ENCODE measurements around the gene HBEGF. TPM values are rescaled to one million over a fixed set of nuclear protein-coding genes. Genes with fewer than 3 reads are reported as not detected.

Gene HBEGF
- total RNA-seq, 2 experiments from 2014 or later, result 5.7 TPM

DNA sequence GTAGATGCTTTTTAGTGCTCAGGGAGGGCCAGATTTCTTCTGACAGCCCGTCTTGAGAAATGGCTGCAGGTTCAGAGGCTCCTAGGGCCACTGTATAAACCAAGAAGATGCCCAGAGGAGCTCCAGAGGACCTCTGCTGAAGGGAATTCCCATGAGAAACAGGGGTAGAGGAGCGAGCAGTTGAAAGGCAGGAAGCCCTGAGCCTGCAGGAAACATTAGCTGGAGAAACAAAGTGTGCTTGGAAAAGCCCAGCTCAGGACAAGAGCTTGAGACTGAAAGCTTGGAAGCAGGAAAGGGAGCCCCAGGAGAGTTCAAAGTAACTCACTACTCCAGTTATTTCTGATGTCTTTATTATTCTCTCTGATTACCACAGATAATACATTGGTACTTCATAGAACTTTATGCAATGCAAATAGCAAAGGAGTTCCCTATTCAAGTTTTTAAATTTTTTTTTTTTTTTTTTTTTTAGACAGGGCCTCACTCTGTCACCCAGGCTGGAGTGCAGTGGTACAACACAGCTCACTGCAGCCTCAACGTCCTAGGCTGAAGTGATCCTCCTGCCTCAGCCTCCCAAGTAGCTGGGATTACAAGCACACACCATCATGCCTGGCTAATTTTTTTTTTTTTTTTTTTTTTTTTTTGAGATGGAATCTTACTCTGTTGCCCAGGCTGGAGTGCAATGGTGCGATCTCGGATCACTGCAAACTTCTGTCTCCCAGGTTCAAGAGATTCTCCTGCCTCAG, 16.5 kb downstream of the HBEGF start:
- Mint-ChIP-seq H3K36me3 (peaks cover 4% of the 10 kb centered on the region), H3K27ac (no peak overlapping the region), H3K4me1 (peaks cover 2% of the 10 kb centered on the region), H3K4me3 (no peak overlapping the region), H3K9me3 (no peaks in the 10 kb centered on the region), H3K27me3 (no peaks in the 10 kb centered on the region)
- no peak for DNase-seq

DNA sequence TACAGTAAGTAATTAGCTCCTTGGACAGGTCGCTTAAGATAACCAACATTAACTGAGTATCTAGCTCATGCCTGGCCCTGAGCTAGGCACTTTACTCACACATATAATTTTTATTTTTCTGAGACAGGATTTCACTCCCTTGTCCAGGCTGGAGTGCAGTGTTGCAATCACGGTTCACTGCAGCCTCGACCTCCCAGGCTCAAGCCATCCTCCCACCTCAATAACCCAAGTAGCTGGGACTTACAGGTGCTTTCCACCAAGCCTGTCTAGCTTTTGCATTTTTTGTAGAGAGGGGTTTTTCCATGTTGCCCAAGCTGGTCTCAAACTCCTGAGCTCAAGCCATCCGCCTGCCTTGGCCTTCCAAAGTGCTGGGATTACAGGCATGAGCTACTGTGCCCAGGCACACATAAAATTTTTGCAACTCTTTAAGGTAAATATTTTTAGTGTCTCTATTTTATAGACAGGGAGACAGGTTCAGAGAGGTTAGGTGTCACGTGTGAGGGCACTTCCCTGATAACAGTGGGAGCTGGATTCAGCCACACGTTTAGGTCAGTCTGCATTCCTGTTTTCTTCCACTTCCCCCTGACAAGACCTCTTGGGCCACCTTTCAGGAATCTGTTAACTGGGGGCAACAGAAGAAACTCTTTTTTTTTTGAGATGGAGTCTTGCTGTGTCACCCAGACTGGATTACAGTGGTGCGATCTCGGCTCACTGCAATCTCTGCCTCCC, 18.2 kb downstream of the HBEGF start:
- Mint-ChIP-seq H3K4me1 (peaks cover 6% of the 10 kb centered on the region), H3K9me3 (no peaks in the 10 kb centered on the region), H3K36me3 (no peaks in the 10 kb centered on the region), H3K27me3 (no peaks in the 10 kb centered on the region), H3K27ac (no peak overlapping the region), H3K4me3 (no peak overlapping the region)
- no peak for DNase-seq

DNA sequence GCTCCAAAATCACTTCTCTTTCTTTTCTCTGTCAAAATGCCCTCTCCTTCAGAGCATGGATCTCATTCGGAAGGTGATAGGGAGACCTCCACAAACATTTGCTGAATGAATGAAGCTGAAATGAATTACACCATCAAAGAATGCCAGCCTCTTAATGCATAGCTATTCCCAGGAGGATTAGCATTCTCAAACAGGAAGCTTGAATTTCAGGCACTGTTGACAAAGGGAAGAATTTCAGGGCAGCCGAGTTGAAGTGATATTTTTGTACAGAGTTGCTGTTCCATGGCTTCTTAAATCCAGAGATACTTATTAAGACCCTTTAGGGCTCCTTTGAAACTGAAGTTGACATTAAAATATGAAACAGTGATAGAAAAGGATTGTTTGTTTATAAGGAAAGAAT, 18.8 kb downstream of the HBEGF start:
- Mint-ChIP-seq H3K4me3 (no peak overlapping the region), H3K9me3 (no peaks in the 10 kb centered on the region), H3K27me3 (no peaks in the 10 kb centered on the region), H3K4me1 (peaks cover 6% of the 10 kb centered on the region), H3K27ac (no peak overlapping the region), H3K36me3 (no peaks in the 10 kb centered on the region)
- no peak for DNase-seq

DNA sequence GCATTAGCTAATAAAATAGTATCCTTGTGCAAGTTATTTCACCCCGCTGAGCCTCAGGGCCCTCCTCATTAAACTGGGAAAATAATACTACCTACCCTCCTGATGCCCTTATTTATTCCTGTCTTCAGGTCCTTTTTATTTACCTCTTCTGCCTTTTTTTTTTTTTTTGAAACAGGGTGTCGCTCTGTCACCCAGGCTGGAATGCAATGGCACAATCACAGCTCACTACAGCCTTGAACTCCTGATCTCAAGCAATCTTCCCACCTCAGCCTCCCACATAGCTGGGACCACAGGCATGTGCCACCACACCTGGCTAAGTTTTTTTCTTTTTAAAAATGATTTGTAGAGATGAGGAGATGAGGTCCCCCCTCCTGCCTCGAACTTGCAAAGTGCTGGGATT, 20.9 kb downstream of the HBEGF start:
- H3K9me3 Mint-ChIP-seq, result no peaks in the 10 kb centered on the region
- H3K36me3 Mint-ChIP-seq, result peaks cover 1% of the 10 kb centered on the region
- H3K4me3 Mint-ChIP-seq, result no peak overlapping the region
- H3K27ac Mint-ChIP-seq, result no peak overlapping the region
- peaks cover 6% of the 10 kb centered on the region for H3K4me1 Mint-ChIP-seq
- no peaks in the 10 kb centered on the region for H3K27me3 Mint-ChIP-seq
- no peak for DNase-seq

DNA sequence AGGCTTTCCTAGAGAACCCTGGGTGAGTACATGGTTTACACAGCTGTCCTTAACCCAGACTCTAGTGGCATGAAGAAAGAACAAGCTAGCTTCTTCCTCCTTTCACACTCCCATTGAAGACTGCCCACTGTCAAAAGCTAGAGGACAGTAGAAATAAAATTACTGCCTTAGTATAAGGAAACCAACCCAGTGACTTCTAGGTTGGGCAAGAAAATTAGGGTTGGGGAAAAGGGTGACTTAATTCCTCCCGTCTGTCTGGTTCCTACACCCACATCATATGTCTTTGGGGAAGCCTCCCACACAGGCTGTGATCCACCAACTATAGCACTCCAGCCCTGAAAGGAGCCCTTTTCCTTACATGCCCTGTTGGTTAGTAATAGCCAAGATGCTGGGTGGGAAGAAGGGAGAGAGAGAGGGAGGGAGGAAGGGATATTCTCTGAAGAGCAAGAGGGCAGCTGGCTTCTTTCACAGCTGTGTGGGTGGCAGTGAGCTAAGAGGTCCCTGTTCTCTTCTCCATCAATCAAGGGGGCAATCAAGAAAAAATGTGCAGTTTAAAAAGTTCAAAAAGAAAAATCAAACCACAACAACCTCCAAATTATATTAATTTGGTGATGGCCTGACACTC, 21.7 kb downstream of the HBEGF start:
- Mint-ChIP-seq H3K9me3 (no peaks in the 10 kb centered on the region), H3K27me3 (no peaks in the 10 kb centered on the region), H3K27ac (no peak overlapping the region), H3K36me3 (peaks cover 1% of the 10 kb centered on the region), H3K4me1 (peaks cover 6% of the 10 kb centered on the region), H3K4me3 (no peak overlapping the region)
- DNase-seq, result no peak

DNA sequence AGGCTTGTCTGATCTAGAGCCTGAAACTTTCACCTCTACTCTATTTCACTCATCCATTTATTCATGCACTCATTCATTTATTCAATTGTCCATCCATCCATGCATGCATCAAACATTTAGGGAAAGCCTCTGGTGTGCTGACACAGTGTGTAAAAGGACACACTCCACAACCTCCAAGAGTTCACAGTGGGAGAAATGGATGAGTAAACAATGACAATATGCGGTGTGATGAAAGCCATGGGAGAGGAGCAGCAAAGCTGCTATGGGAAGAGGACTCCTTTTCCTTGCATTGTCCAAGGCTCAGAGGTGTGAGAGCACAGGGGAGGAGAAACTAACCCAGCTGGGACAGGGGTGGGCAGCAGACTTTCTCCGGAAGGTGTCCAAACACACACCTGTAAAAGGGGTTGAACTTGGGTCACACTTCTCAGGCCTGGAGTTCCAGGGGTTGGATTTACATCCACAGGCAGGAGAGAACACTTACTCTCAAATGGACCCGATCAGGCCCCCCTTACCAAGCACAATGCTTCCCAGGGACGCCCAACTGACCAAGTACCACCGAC, 22.3 kb downstream of the HBEGF start:
- Mint-ChIP-seq H3K27ac (no peak overlapping the region), H3K36me3 (peaks cover 1% of the 10 kb centered on the region), H3K4me1 (peaks cover 6% of the 10 kb centered on the region), H3K27me3 (no peaks in the 10 kb centered on the region), H3K9me3 (no peaks in the 10 kb centered on the region), H3K4me3 (no peak overlapping the region)
- no peak for DNase-seq

DNA sequence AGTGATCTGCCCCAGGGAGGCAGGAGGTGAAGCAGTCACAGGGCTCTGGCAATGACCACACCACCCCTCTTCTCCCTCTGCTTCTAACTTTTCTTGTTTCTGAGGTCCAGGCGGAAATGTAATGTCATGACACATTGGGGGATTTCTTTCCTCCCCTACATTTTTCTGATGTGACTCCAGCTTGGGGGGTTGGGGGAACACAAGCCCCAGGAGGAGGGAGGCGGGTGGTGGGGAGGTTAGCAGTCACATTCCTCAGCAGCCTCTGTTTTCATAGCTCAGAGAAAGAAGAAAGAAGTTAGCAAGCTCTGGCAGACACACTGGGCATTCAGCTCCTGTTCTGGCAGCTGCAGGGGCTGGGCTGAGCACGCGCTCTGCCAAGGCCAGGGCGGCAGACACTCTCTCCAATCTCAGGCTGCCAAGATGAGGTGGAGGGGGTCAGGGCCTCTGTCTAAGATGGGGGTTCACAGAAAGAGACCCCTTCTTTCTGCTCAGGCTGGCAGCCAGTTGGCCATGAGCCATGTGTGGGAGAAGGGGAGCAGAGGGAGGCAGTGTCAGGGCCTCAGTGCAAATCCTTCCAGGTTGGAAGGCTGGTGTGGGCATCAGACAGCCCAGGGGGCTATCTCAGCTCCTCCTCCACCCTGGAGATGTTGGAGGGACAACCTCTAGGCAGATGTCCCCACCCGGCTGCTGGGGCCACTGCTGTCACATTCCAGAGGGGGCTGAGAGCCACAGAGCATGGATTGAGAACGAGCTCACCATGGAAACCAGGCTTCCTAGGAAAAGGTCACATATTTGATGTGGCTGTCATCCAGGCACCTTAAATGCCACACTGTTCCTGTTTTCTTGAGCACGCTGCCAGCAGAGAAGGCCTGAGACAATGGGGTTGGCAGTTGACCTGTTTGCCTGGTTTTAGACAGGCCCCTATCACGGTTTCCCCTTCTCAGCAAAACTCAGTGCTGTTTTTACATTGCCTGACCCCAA, 23.4 kb downstream of the HBEGF start:
- no peaks in the 10 kb centered on the region for H3K27me3 Mint-ChIP-seq
- no peaks in the 10 kb centered on the region for H3K9me3 Mint-ChIP-seq
- H3K27ac Mint-ChIP-seq, result no peak overlapping the region
- H3K4me3 Mint-ChIP-seq, result no peak overlapping the region
- H3K4me1 Mint-ChIP-seq, result peaks cover 6% of the 10 kb centered on the region
- no peak for DNase-seq
- peaks cover 1% of the 10 kb centered on the region for H3K36me3 Mint-ChIP-seq

DNA sequence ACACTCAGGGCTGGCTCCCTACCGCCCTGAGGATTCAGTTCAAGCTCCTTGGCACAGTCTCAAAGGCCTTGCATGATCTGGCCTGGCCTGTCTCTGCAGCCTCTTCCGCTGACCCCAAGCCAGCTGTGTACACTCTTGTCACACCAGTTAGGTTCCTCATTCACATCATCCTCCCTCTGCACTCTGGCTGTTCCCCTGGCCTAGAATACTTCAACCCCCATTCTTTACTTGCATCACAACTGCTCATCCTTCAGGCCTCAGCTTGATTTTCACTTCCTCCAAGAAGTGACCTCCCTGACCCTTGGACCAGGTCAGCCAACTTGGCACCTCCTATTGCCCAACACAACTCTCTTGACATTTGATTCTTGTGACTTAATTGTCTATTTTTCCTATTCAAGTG, 24.6 kb downstream of the HBEGF start:
- Mint-ChIP-seq H3K36me3 (peaks cover 1% of the 10 kb centered on the region), H3K9me3 (no peaks in the 10 kb centered on the region), H3K27me3 (no peaks in the 10 kb centered on the region), H3K4me3 (no peak overlapping the region), H3K4me1 (peaks cover 6% of the 10 kb centered on the region), H3K27ac (no peak overlapping the region)
- DNase-seq, result no peak

DNA sequence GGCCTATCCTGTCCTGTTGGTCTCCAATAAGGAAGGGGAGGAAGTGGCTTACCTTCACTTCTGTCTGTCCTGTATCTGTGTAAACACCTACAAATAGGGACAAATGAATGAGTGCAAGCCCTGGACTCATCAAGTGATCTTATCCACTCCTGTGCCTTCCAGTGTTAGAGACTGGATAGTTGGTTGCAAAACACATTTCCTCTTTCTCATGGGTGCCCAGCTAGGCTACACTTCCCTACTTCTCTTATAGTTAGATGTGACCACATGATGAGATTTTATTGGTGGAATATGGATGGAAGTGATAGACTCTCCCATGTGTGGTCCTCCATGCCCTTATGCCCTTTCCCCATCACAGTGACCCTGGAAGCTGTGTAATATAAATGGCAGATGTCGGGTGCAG, 26.6 kb downstream of the HBEGF start:
- H3K27me3 Mint-ChIP-seq, result no peaks in the 10 kb centered on the region
- H3K36me3 Mint-ChIP-seq, result peaks cover 1% of the 10 kb centered on the region
- no peaks in the 10 kb centered on the region for H3K9me3 Mint-ChIP-seq
- peaks cover 3% of the 10 kb centered on the region for H3K4me1 Mint-ChIP-seq
- no peak for DNase-seq
- no peak overlapping the region for H3K27ac Mint-ChIP-seq
- no peak overlapping the region for H3K4me3 Mint-ChIP-seq

DNA sequence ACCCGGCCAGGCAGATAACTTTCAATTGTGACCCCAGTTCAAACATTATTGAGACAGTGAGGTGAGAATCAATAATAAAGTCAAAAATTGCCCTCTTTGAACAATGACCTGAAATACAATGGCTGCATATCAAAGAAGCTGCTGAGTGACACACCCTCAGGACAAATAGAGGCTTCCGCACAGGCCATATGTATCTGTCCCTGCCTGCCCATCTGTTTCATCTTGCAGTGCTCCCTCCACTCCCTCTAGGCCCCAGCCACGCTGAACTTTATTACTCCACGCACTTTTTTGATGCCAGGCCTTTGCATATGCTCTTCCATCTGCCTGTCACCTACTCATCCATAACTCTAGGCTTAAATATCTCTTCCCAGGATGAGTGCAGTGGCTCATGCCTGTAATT, 27.6 kb downstream of the HBEGF start:
- H3K27ac Mint-ChIP-seq, result no peak overlapping the region
- H3K4me3 Mint-ChIP-seq, result no peak overlapping the region
- no peak for DNase-seq
- peaks cover 1% of the 10 kb centered on the region for H3K36me3 Mint-ChIP-seq
- no peaks in the 10 kb centered on the region for H3K9me3 Mint-ChIP-seq
- no peaks in the 10 kb centered on the region for H3K4me1 Mint-ChIP-seq
- no peaks in the 10 kb centered on the region for H3K27me3 Mint-ChIP-seq

DNA sequence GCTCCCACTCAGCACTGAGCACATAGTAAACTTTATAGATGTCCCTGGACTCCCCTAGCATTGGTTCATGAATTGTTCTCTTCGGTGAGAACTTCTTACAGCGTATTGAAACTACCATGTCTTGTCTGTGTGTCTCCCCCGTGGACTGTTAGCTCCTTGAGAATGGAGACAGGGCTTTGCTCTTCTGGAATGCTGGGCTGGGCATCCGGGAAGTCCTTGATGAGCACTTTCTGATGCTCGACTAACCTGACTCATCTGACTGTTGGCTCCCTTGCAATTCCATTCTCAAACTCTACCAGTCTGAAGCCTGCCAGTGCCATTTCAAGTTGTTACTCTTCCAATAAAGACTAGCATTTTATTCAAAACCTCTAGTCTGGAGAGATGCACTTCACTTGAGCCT, 28.5 kb downstream of the HBEGF start:
- Mint-ChIP-seq H3K4me1 (no peaks in the 10 kb centered on the region), H3K36me3 (peaks cover 1% of the 10 kb centered on the region), H3K27me3 (no peaks in the 10 kb centered on the region), H3K4me3 (no peak overlapping the region), H3K9me3 (no peaks in the 10 kb centered on the region), H3K27ac (no peak overlapping the region)
- no peak for DNase-seq

DNA sequence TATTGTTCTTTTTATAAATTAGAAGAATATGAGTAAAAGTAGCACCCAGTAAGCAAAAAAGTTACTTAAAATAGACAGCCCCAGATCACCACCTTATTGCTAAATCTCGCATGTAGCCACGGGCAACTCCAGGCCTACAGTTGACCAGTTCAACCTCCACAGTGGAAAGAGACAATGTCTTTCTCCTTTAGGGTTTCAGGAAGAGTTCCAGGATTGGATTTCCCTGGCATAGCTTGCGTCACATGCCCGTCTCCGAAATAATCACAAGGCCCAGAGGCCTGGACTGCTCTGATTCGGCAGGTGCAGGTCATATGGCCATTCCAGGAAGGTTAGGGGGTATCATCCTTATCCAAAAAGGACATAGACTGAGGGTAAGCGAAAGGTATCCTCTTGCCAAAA, 33.6 kb downstream of the HBEGF start:
- no peak for DNase-seq
- no peaks in the 10 kb centered on the region for H3K4me1 Mint-ChIP-seq
- H3K27me3 Mint-ChIP-seq, result no peaks in the 10 kb centered on the region
- no peak overlapping the region for H3K4me3 Mint-ChIP-seq
- H3K9me3 Mint-ChIP-seq, result no peaks in the 10 kb centered on the region
- H3K36me3 Mint-ChIP-seq, result no peaks in the 10 kb centered on the region
- no peak overlapping the region for H3K27ac Mint-ChIP-seq

DNA sequence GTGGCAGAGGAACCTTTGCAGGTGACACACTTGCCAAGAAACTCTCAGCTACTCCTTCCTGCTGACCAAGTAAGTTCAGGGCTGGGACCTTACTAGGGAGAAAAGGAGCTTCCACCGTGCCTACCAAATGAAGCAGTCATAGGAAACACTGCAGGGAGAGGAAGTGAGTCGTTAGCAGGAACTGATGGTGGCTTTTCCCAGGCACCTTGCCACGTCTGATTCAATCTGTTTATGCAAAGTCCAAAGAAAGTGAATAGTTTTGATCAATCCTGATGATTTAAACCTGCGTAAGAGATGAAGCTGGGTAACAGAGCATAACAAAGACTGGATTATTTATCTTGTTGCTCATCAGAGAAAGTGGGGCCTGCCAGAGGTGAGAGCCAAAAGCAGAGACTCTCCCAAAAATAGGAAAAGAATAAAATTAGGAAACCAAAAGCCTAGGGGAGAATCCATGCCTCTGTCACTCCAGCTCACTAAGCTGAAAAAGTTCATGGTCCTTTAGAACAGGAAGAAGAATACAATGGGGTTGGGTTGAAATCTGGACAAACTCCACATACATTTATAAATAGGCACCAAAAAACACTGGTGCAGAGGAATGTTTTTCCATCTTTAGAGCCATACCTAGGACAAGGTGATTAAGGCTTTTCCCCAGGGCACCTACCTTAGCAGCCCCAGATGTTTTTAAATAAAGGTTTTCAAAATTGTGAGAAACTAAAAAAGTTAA, 34.2 kb downstream of the HBEGF start:
- Mint-ChIP-seq H3K4me3 (no peak overlapping the region), H3K36me3 (no peaks in the 10 kb centered on the region), H3K9me3 (no peaks in the 10 kb centered on the region), H3K27me3 (no peaks in the 10 kb centered on the region), H3K4me1 (no peaks in the 10 kb centered on the region), H3K27ac (no peak overlapping the region)
- DNase-seq, result no peak

DNA sequence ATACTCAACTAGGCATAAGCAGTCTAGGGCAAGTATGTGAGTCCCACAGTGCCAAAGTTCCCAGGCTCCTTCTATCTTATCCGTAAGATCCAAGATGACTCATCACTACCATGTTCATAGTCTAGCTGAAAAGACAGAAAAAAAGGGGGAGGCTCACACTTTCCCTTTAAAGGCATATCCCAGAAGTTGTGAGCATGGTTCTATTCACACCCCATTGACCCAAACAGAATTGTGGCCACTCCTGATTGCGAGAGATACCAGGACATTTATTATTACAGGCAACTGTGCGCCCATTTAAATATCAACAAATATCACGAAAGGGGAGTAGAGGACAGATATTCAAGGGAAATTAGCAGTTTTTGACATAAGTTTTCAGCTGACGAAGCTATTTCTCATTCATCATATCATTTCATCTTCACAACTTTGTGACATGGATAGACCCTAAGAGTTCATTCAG, 35.4 kb downstream of the HBEGF start:
- Mint-ChIP-seq H3K27me3 (no peaks in the 10 kb centered on the region), H3K27ac (no peak overlapping the region), H3K4me3 (no peak overlapping the region), H3K36me3 (no peaks in the 10 kb centered on the region), H3K9me3 (no peaks in the 10 kb centered on the region), H3K4me1 (no peaks in the 10 kb centered on the region)
- DNase-seq, result no peak
